NT2/D1 (cell line): ENCODE results near the gene EEFSEC.
"Not testable (repeated sequence)": the region's sequence is repeated elsewhere in the genome, so short reads cannot be mapped to it uniquely, and the experiment has no call there.

Experiments
- DNase-seq: peaks from one replicate; pipeline ENCODE4 v3.0.0-alpha.2; 2011; ENCODE audit warnings: low read depth, low spot score
- H3K27me3 ChIP-seq: 2 replicates; pipeline ENCODE4 v1.6.0; 2011; ENCODE audit warnings: mild to moderate bottlenecking; ENCODE audit not compliant: insufficient read length, insufficient read depth
- H3K36me3 ChIP-seq: 2 replicates; pipeline ENCODE4 v1.6.1; 2011; ENCODE audit warnings: mild to moderate bottlenecking, low read length, mixed read lengths; ENCODE audit not compliant: insufficient read depth, insufficient read length
- H3K4me1 ChIP-seq: 2 replicates; pipeline ENCODE4 v1.5.1; 2011; ENCODE audit not compliant: insufficient read depth, insufficient read length
- H3K4me3 ChIP-seq: 2 replicates; pipeline ENCODE4 v1.5.1; 2011; ENCODE audit warnings: low read depth; ENCODE audit not compliant: insufficient read length
- H3K9ac ChIP-seq: 2 replicates; pipeline ENCODE4 v1.6.0; 2011; ENCODE audit warnings: low read depth; ENCODE audit not compliant: insufficient read length
- H3K9me3 ChIP-seq: 2 replicates; pipeline ENCODE4 v1.5.1; 2011; ENCODE audit warnings: mild to moderate bottlenecking, low read length; ENCODE audit not compliant: insufficient read depth
- SUZ12 ChIP-seq: IDR thresholded peaks from 2 replicates; pipeline ENCODE4 v1.6.1; 2011; ENCODE audit not compliant: insufficient read length, insufficient read depth; ENCODE audit errors: extremely low read depth
- YY1 ChIP-seq: IDR thresholded peaks from 2 replicates; pipeline ENCODE4 v1.6.1; 2011; ENCODE audit not compliant: insufficient read length, insufficient read depth
- ZNF274 ChIP-seq: IDR thresholded peaks from 2 replicates; pipeline ENCODE4 v1.6.1; 2011; ENCODE audit warnings: mild to moderate bottlenecking, low read depth, low read length

Gene EEFSEC

GRCh38 chr3:128144512-128145187, 8.6 kb upstream of the EEFSEC start:
- no peak for DNase-seq
- H3K4me3 ChIP-seq, result no peak overlapping the region
- H3K9ac ChIP-seq, result no peak overlapping the region
- peaks cover 6% of the 10 kb centered on the region for H3K36me3 ChIP-seq
- no peaks in the 10 kb centered on the region for H3K4me1 ChIP-seq
- H3K27me3 ChIP-seq, result no peaks in the 10 kb centered on the region
- no peaks in the 10 kb centered on the region for H3K9me3 ChIP-seq
- no peak for TF ChIP-seq SUZ12
- TF ChIP-seq ZNF274, result no peak
- no peak for TF ChIP-seq YY1

- TF ChIP-seq YY1 (no peak), SUZ12 (no peak), ZNF274 (no peak)
These were observed 8.0 kb upstream of the EEFSEC start for GRCh38 chr3:128145279-128145678.

GRCh38 chr3:128146201-128146600, 7.1 kb upstream of the EEFSEC start:
- no peak overlapping the region for H3K4me3 ChIP-seq
- no peak for TF ChIP-seq ZNF274
- TF ChIP-seq SUZ12, result no peak
- no peak for TF ChIP-seq YY1

More at GRCh38 chr3:128145279-128145678, 8.0 kb upstream of the EEFSEC start:
- Histone ChIP-seq H3K9me3 (no peaks in the 10 kb centered on the region), H3K27me3 (no peaks in the 10 kb centered on the region), H3K36me3 (peaks cover 6% of the 10 kb centered on the region), H3K4me3 (no peak overlapping the region), H3K9ac (no peak overlapping the region), H3K4me1 (no peaks in the 10 kb centered on the region)
- DNase-seq, result no peak

GRCh38 chr3:128149650-128150049, 3.6 kb upstream of the EEFSEC start:
- Histone ChIP-seq H3K27me3 (no peaks in the 10 kb centered on the region), H3K9ac (no peak overlapping the region), H3K9me3 (no peaks in the 10 kb centered on the region), H3K4me3 (no peak overlapping the region), H3K4me1 (no peaks in the 10 kb centered on the region), H3K36me3 (peaks cover 6% of the 10 kb centered on the region)
- DNase-seq, result no peak
- TF ChIP-seq ZNF274 (no peak), YY1 (no peak), SUZ12 (no peak)

More at GRCh38 chr3:128146201-128146600, 7.1 kb upstream of the EEFSEC start:
- Histone ChIP-seq H3K27me3 (no peaks in the 10 kb centered on the region), H3K9ac (no peak overlapping the region), H3K36me3 (peaks cover 6% of the 10 kb centered on the region), H3K9me3 (no peaks in the 10 kb centered on the region), H3K4me1 (no peaks in the 10 kb centered on the region)
- no peak for DNase-seq

- Histone ChIP-seq H3K9me3 (no peaks in the 10 kb centered on the region), H3K9ac (no peak overlapping the region), H3K36me3 (peaks cover 8% of the 10 kb centered on the region), H3K4me3 (no peak overlapping the region), H3K27me3 (no peaks in the 10 kb centered on the region), H3K4me1 (no peaks in the 10 kb centered on the region)
- no peak for DNase-seq
- TF ChIP-seq YY1, result no peak
- no peak for TF ChIP-seq SUZ12
- no peak for TF ChIP-seq ZNF274
These were observed 1.5 kb upstream of the EEFSEC start for GRCh38 chr3:128151758-128152274.

GRCh38 chr3:128152419-128153155, 694 bp upstream of the EEFSEC start:
- no peak for DNase-seq
- Histone ChIP-seq H3K4me3 (peak overlapping the region; percentile 99), H3K4me1 (no peaks in the 10 kb centered on the region), H3K9me3 (peaks cover 4% of the 10 kb centered on the region; the same call in 1 of the 2 replicates), H3K9ac (peak overlapping the region; percentile 66), H3K27me3 (no peaks in the 10 kb centered on the region), H3K36me3 (peaks cover 15% of the 10 kb centered on the region)
- no peak for TF ChIP-seq SUZ12
- TF ChIP-seq ZNF274, result no peak
- TF ChIP-seq YY1, result no peak

- Histone ChIP-seq H3K36me3 (peaks cover 22% of the 10 kb centered on the region), H3K4me3 (peak overlapping the region; percentile 99), H3K9ac (peak overlapping the region; percentile 95)
- H3K9me3 ChIP-seq, DNase-seq, H3K27me3 ChIP-seq, H3K4me1 ChIP-seq: not testable (repeated sequence)
These were observed 1.1 kb downstream of the EEFSEC start for GRCh38 chr3:128154354-128154753.
